K562 (cell line): Measurements from ENCODE around the gene RHOF. TPM values are rescaled to one million over a fixed set of nuclear protein-coding genes. Genes with fewer than 3 reads are reported as not detected.
A peak's percentile ranks its signal among the peaks of the same experiment; 100 is the strongest.

Experiments
- ATAC-seq: fragments of 200-7000 bp; cut with Tn5 transposase; 3 replicates; pipeline ENCODE4 v1.9.1; 2020; ENCODE audit warnings: moderate library complexity
- BruUV-seq: library from RNA; stranded (reverse); fragments of 400-500 nt; replicated peaks from 2 replicates; lab custom pipeline; 2021; lab: Mats Ljungman, UMichigan
- CTCF ChIA-PET: fragments of 300-600 bp; formaldehyde crosslinking; extraction: SDS; loops from one replicate; lab custom pipeline; 2021; ENCODE audit warnings: low intra/inter-chr PET ratio; lab: Yijun Ruan, JAX
- POLR2A ChIA-PET: fragments of 300-600, 350-650 bp; sonication (Branson Sonifier 250); formaldehyde crosslinking; extraction: SDS; loops from one replicate; lab custom pipeline; 2021; ENCODE audit warnings: antibody characterized with exemption, inconsistent platforms; lab: Yijun Ruan, JAX
- DNase-seq, 4 experiments: peaks; one replicate each; pipeline versions ENCODE4 v3.0.0 to v3.0.0-alpha.2; 2011 to 2018; ENCODE audit warnings: low spot score in 3 of 4, mixed read lengths in 3 of 4; ENCODE audit errors: extremely low read depth in 1 of 4
- FAIRE-seq: peaks from 2 replicates; lab custom pipeline; 2011; peaks lifted over from hg19 to GRCh38; lab: Jason Lieb, UNC
- H2AFZ ChIP-seq: 2 replicates; pipeline ENCODE4 v1.6.0; 2011; ENCODE audit warnings: low read depth, low read length, control low read depth, inconsistent platforms
- H3K27ac ChIP-seq: fragments of 200-600 bp; 3 replicates; pipeline ENCODE4 v1.8.0; 2011; ENCODE audit warnings: low read depth, mild to moderate bottlenecking, control low read depth, inconsistent platforms, low read length, moderate library complexity, mixed read lengths; ENCODE audit errors: extremely low read depth
- H3K27me3 ChIP-seq, 2 experiments: fragments of 300-600 bp in 1 of 2; 2 replicates in 1 of 2; 3 replicates in 1 of 2; pipeline versions ENCODE4 v1.6.0 to v1.8.0; 2011; ENCODE audit warnings: inconsistent platforms in 2 of 2, low read length in 2 of 2, mild to moderate bottlenecking in 1 of 2, mixed read lengths in 1 of 2, moderate library complexity in 1 of 2; ENCODE audit not compliant: control insufficient read depth in 2 of 2, insufficient read depth in 2 of 2
- H3K36me3 ChIP-seq: fragments of 300-600 bp; 3 replicates; pipeline ENCODE4 v1.8.0; 2011; ENCODE audit warnings: mild to moderate bottlenecking, low read length, inconsistent platforms; ENCODE audit not compliant: control insufficient read depth, insufficient read depth
- H3K4me1 ChIP-seq, 2 experiments: fragments of 200-600 bp in 1 of 2; replicated peaks in 1 of 2; 2 replicates in 1 of 2; 3 replicates in 1 of 2; pipeline versions ENCODE4 v1.5.1 to v1.8.0; 2011; ENCODE audit warnings: inconsistent platforms in 2 of 2, low read length in 2 of 2, mild to moderate bottlenecking in 1 of 2, mixed read lengths in 1 of 2, moderate library complexity in 1 of 2; ENCODE audit not compliant: control insufficient read depth in 2 of 2, insufficient read depth in 2 of 2
- H3K4me2 ChIP-seq: 2 replicates; pipeline ENCODE4 v1.6.1; 2011; ENCODE audit warnings: low read length, control low read depth, inconsistent platforms, mixed read lengths; ENCODE audit not compliant: insufficient read depth
- H3K4me3 ChIP-seq: fragments of 200-600 bp; sonication (generic), shearing (Covaris generic); 2 replicates; pipeline ENCODE4 v1.5.1; 2016; ENCODE audit warnings: control low read depth, inconsistent platforms
- H3K79me2 ChIP-seq: fragments of 200-600 bp; 3 replicates; pipeline ENCODE4 v1.8.0; 2011; ENCODE audit warnings: low read length, inconsistent platforms; ENCODE audit not compliant: control insufficient read depth, insufficient read depth
- H3K9ac ChIP-seq, 2 experiments: 2 replicates each; pipeline versions ENCODE4 v1.6.0 to v1.6.1; 2011; ENCODE audit warnings: low read depth in 2 of 2, low read length in 2 of 2, control low read depth in 1 of 2, inconsistent platforms in 1 of 2, mild to moderate bottlenecking in 1 of 2, mixed read lengths in 1 of 2; ENCODE audit not compliant: insufficient read depth in 1 of 2
- H3K9me1 ChIP-seq: one replicate; pipeline ENCODE4 v1.6.0; 2011; ENCODE audit warnings: inconsistent platforms, mild to moderate bottlenecking, low read length, moderate library complexity; ENCODE audit not compliant: control insufficient read depth, insufficient read depth
- H3K9me3 ChIP-seq: replicated peaks from 2 replicates; pipeline ENCODE4 v1.5.1; 2011; ENCODE audit warnings: low read depth, low read length, inconsistent platforms; ENCODE audit not compliant: control insufficient read depth, insufficient read depth
- H4K20me1 ChIP-seq: replicated peaks from 2 replicates; pipeline ENCODE4 v1.6.1; 2011; ENCODE audit warnings: low read length, inconsistent platforms, mixed read lengths; ENCODE audit not compliant: control insufficient read depth, insufficient read depth
- CEBPB ChIP-seq: fragments of 450-650 bp; IDR thresholded peaks from 2 replicates; pipeline ENCODE4 v1.6.1; 2016; ENCODE audit warnings: missing genetic modification characterization, missing compliant biosample characterization
- ETS1 ChIP-seq: conservative IDR thresholded peaks from 2 replicates; pipeline ENCODE4 v1.6.1; 2011; ENCODE audit warnings: low read depth, mild to moderate bottlenecking, low read length; ENCODE audit not compliant: control insufficient read depth
- ETS2 ChIP-seq: IDR thresholded peaks from 2 replicates; pipeline ENCODE4 v1.6.1; 2016; ENCODE audit warnings: borderline replicate concordance, missing genetic modification characterization, mild to moderate bottlenecking, moderate library complexity, missing compliant biosample characterization; ENCODE audit not compliant: poor library complexity, severe bottlenecking
- GATAD2A ChIP-seq: fragments of 450-650 bp; IDR thresholded peaks from 2 replicates; pipeline ENCODE4 v1.6.1; 2017
- HDAC1 ChIP-seq, 2 experiments: fragments of 450-650 bp; IDR thresholded peaks; 2 replicates each; pipeline ENCODE4 v1.6.1; 2016 to 2017; ENCODE audit warnings: inconsistent platforms in 1 of 2, mild to moderate bottlenecking in 1 of 2, moderate library complexity in 1 of 2
- JUND ChIP-seq, 2 experiments: IDR thresholded peaks; 2 replicates in 1 of 2; 3 replicates in 1 of 2; pipeline ENCODE4 v1.6.1; 2011; ENCODE audit warnings: borderline replicate concordance in 2 of 2, low read depth in 2 of 2, low read length in 2 of 2, improper control_type of control experiment in 1 of 2, missing biosample characterization in 1 of 2, missing genetic modification characterization in 1 of 2, missing genetic modification reagents in 1 of 2
- RNF2 ChIP-seq: sonication (generic); IDR thresholded peaks from 2 replicates; pipeline ENCODE4 v1.6.1; 2016
- SMARCA4 ChIP-seq: fragments of 450-650 bp; IDR thresholded peaks from 2 replicates; pipeline ENCODE4 v1.6.1; 2016
- VEZF1 ChIP-seq: fragments of 200-800 bp; sonication (Bioruptor generic); IDR thresholded peaks from 2 replicates; pipeline ENCODE4 v1.6.1; 2017; ENCODE audit warnings: missing genetic modification characterization, missing compliant biosample characterization
- WGBS: fragments of 100-300 bp; shearing (Covaris generic); methylation state at CpG from one replicate; pipeline ENCODE4 v1.1.6; 2016; ENCODE audit warnings: low coverage, mixed read lengths; ENCODE audit not compliant: insufficient coverage; ENCODE audit errors: missing lambda C conversion rate; 5-methylcytosine and 5-hydroxymethylcytosine counted together
- in situ Hi-C: fragments of 300-500 bp; cut with MboI; formaldehyde crosslinking; loops from 4 replicates; pipeline ENCODE4 v1.15.0; 2018; ENCODE audit warnings: inconsistent platforms, mixed read lengths
- intact Hi-C: fragments of 100-400 bp; cut with micrococcal nuclease; formaldehyde crosslinking; loops from 2 replicates; pipeline ENCODE4 v1.14.2; 2022
- polyA plus RNA-seq, 8 experiments: library from polyadenylated mRNA; depleted of rRNA in 4 of 8; stranded (reverse) in 5 of 8; unstranded in 3 of 8; fragments of >200 nt; fragmentation: Nextera tagmentation in 2 of 8; fragmentation: Illumina TruSeq in 1 of 8; extraction: Ambion mirVana in 2 of 8; extraction: Trizol in 1 of 8; gene quantifications; 2 replicates each; pipeline versions ENCODE4 v1.2.1 to v1.2.3, GENCODE V29; 2011 to 2014; ENCODE audit warnings: inconsistent platforms in 1 of 8, missing spikeins in 1 of 8
- total RNA-seq, 7 experiments: library from RNA; depleted of rRNA in 6 of 7; stranded (reverse); fragments of >200 nt in 6 of 7; fragmentation: Illumina TruSeq in 2 of 7; extraction: Trizol in 2 of 7; gene quantifications; 2 replicates each; pipeline versions ENCODE4 v1.2.1 to v1.2.3, GENCODE V29; 2011 to 2021; ENCODE audit warnings: low replicate concordance in 1 of 7
- TF ChIP-seq, protein P1 (sequence below): fragments of 450-650 bp; IDR thresholded peaks from 2 replicates; pipeline ENCODE4 v1.6.1; 2018; ENCODE audit warnings: mild to moderate bottlenecking, low read depth; ENCODE audit not compliant: partially characterized antibody
- TF ChIP-seq, protein P2 (sequence below): sonication (generic); formaldehyde crosslinking; IDR thresholded peaks from 2 replicates; pipeline ENCODE4 v1.8.0; 2022; ENCODE audit warnings: mild to moderate bottlenecking, missing genetic modification reagents

RHOF gene
- total and polyA plus RNA-seq, 9 of the 15 experiments (the other 6 are each of a cell fraction or from before 2014, with no cell fraction given): 0.13 to 10.1 (median 4.0) TPM

GRCh38 chr12:121781998-121782979 lies 11.2 kb downstream of the RHOF start:
- no TSS peak for BruUV-seq
- Histone ChIP-seq H3K9me3 (no peaks in the 10 kb centered on the region), H3K27me3 (no peaks in the 10 kb centered on the region), H3K27ac (no peak overlapping the region), H3K4me1 (peaks cover 15 to 31% of the 10 kb centered on the region in 2 experiments), H3K4me2 (no peak overlapping the region), H3K79me2 (no peaks in the 10 kb centered on the region), H3K9me1 (peaks cover 3% of the 10 kb centered on the region), H3K4me3 (no peak overlapping the region), H4K20me1 (peaks cover 23% of the 10 kb centered on the region), H3K36me3 (peaks cover 9% of the 10 kb centered on the region; the same call in 2 of the 3 replicates), H2AFZ (no peak overlapping the region), H3K9ac (peak overlapping the region in 1 of 2 experiments; percentile 66; a peak in 2 of 4 replicates)
- peak; percentile 89 for FAIRE-seq
- intact Hi-C loops: no loop called here
- peak; percentile 50 to 74 (median 60) for DNase-seq
- POLR2A ChIA-PET: interaction anchor here (0.9 to 3.8 kb wide), 8 partner anchors 10 to 183 kb away, joined by 3 to 16 read pairs (median 4); partner anchors contain the start of genes RHOF and TMEM120B
- CTCF ChIA-PET: interaction anchor here (0.5 kb wide), 1 partner anchor 60 kb away, joined by 3 read pairs; no protein-coding TSS in a partner anchor
- 23% methylated on average over 14 of the region's 14 CpGs for WGBS
- ATAC-seq: peak; percentile 80
- in situ Hi-C loops: no loop called here
- TF ChIP-seq CEBPB (tag) (peak; percentile 71), SMARCA4 (peak; percentile 60; the same call in 1 of the 2 replicates), RNF2 (peak; percentile 22; the same call in 1 of the 2 replicates), HDAC1 (IDR thresholded peaks at IDR 0.05) (peak in 1 of 2 experiments; percentile 78; a peak in 1 of 4 replicates), ETS1 (peak; percentile 68), ETS2 (tag) (no peak), GATAD2A (0 out of 2 replicates have a peak, but pooled peaks have one; percentile 14), JUND (IDR thresholded peaks at IDR 0.05; ENCODE audit: borderline replicate concordance, low read depth, low read length) (peak; percentile 32; the same call in 1 of the 2 replicates), JUND (tag; IDR thresholded peaks at IDR 0.05; ENCODE audit: borderline replicate concordance, low read depth, low read length) (no peak), VEZF1 (CRISPR knock-in tag) (peak; percentile 63)
- TF ChIP-seq, protein P1, sequence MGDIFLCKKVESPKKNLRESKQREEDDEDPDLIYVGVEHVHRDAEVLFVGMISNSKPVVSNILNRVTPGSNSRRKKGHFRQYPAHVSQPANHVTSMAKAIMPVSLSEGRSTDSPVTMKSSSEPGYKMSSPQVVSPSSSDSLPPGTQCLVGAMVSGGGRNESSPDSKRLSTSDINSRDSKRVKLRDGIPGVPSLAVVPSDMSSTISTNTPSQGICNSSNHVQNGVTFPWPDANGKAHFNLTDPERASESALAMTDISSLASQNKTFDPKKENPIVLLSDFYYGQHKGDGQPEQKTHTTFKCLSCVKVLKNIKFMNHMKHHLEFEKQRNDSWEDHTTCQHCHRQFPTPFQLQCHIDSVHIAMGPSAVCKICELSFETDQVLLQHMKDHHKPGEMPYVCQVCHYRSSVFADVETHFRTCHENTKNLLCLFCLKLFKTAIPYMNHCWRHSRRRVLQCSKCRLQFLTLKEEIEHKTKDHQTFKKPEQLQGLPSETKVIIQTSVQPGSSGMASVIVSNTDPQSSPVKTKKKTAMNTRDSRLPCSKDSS: no peak
- TF ChIP-seq, protein P2, sequence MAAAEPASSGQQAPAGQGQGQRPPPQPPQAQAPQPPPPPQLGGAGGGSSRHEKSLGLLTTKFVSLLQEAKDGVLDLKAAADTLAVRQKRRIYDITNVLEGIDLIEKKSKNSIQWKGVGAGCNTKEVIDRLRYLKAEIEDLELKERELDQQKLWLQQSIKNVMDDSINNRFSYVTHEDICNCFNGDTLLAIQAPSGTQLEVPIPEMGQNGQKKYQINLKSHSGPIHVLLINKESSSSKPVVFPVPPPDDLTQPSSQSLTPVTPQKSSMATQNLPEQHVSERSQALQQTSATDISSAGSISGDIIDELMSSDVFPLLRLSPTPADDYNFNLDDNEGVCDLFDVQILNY (CRISPR knock-in tag): no peak
